HCT116 (cell line): ENCODE data around the gene LAGE3.

Experiments
- POLR2A ChIP-seq: IDR thresholded peaks from 2 replicates; pipeline ENCODE4 v1.7.0; 2011; ENCODE audit warnings: borderline replicate concordance; ENCODE audit not compliant: insufficient read depth, insufficient read length; ENCODE audit errors: extremely low read depth
- POLR2AphosphoS5 ChIP-seq: IDR thresholded peaks from 2 replicates; pipeline ENCODE4 v1.6.1; 2011; ENCODE audit warnings: mild to moderate bottlenecking, low read depth, low read length, moderate library complexity
- SP1 ChIP-seq: IDR thresholded peaks from 2 replicates; pipeline ENCODE4 v1.6.1; 2012; ENCODE audit warnings: low read depth
- TF ChIP-seq, protein P1 (sequence below), 3 experiments: fragments of 200-600 bp in 1 of 3; sonication (generic) in 1 of 3; IDR thresholded peaks in 2 of 3; conservative IDR thresholded peaks in 1 of 3; 2 replicates each; pipeline ENCODE4 v1.5.1; 2012 to 2017; ENCODE audit warnings: low read depth in 2 of 3, low read length in 2 of 3, antibody characterized with exemption in 1 of 3, borderline replicate concordance in 1 of 3, control low read depth in 1 of 3, mild to moderate bottlenecking in 1 of 3, mixed read lengths in 1 of 3, mixed run types in 1 of 3, moderate library complexity in 1 of 3; ENCODE audit not compliant: insufficient read depth in 1 of 3

- TF ChIP-seq, protein P1, sequence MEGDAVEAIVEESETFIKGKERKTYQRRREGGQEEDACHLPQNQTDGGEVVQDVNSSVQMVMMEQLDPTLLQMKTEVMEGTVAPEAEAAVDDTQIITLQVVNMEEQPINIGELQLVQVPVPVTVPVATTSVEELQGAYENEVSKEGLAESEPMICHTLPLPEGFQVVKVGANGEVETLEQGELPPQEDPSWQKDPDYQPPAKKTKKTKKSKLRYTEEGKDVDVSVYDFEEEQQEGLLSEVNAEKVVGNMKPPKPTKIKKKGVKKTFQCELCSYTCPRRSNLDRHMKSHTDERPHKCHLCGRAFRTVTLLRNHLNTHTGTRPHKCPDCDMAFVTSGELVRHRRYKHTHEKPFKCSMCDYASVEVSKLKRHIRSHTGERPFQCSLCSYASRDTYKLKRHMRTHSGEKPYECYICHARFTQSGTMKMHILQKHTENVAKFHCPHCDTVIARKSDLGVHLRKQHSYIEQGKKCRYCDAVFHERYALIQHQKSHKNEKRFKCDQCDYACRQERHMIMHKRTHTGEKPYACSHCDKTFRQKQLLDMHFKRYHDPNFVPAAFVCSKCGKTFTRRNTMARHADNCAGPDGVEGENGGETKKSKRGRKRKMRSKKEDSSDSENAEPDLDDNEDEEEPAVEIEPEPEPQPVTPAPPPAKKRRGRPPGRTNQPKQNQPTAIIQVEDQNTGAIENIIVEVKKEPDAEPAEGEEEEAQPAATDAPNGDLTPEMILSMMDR (IDR thresholded peaks at IDR 0.05 in 2 of 3, conservative IDR thresholded peaks at IDR 0.05 in 1 of 3; ENCODE audit: borderline replicate concordance in 1 of 3, insufficient read depth in 1 of 3, low read depth in 2 of 3, low read length in 2 of 3): no peak
- TF ChIP-seq POLR2AphosphoS5: no peak
- TF ChIP-seq SP1: no peak
- TF ChIP-seq POLR2A: no peak
Observed at GRCh38 chrX:154464806-154465365, 14.2 kb downstream of the LAGE3 start.
